Daoy (cell line): ENCODE measurements around the gene TNKS1BP1. TPM values are rescaled to one million over a fixed set of nuclear protein-coding genes. Genes with fewer than 3 reads are reported as not detected.
"Not testable (repeated sequence)": the region's sequence is repeated elsewhere in the genome, so short reads cannot be mapped to it uniquely, and the experiment has no call there.

Experiments
- DNase-seq: peaks from one replicate; pipeline ENCODE4 v3.0.0-alpha.2; 2015; ENCODE audit warnings: low read depth
- total RNA-seq: library from RNA; depleted of rRNA; stranded (reverse); fragments of >200 nt; shearing (Covaris generic); gene quantifications from 2 replicates; pipeline ENCODE4 v1.2.3, GENCODE V29; 2014

Gene TNKS1BP1
- total RNA-seq, 1 experiment from 2014 or later = 16.2 TPM

- no peak for DNase-seq
These were observed 31.5 kb upstream of the TNKS1BP1 start for GRCh38 chr11:57356268-57356667.

GRCh38 chr11:57354699-57355098 is 29.9 kb upstream of the TNKS1BP1 start:
- no peak for DNase-seq

GRCh38 chr11:57353852-57354251 is 29.1 kb upstream of the TNKS1BP1 start:
- no peak for DNase-seq

GRCh38 chr11:57353446-57353845 is 28.7 kb upstream of the TNKS1BP1 start:
- no peak for DNase-seq

- DNase-seq = no peak
These were observed 28.3 kb upstream of the TNKS1BP1 start for GRCh38 chr11:57353036-57353435.

GRCh38 chr11:57349491-57350274 is 24.9 kb upstream of the TNKS1BP1 start:
- peak; percentile 75 for DNase-seq

- peak; percentile 29 for DNase-seq
These were observed 24.0 kb upstream of the TNKS1BP1 start for GRCh38 chr11:57348636-57349313.

GRCh38 chr11:57348052-57348451 is 23.3 kb upstream of the TNKS1BP1 start:
- DNase-seq = no peak

GRCh38 chr11:57347336-57347735 is 22.6 kb upstream of the TNKS1BP1 start:
- DNase-seq = no peak

GRCh38 chr11:57345555-57346211 is 20.9 kb upstream of the TNKS1BP1 start:
- peak; percentile 74 for DNase-seq

GRCh38 chr11:57344826-57345225 is 20.1 kb upstream of the TNKS1BP1 start:
- no peak for DNase-seq

- DNase-seq = no peak
These were observed 19.1 kb upstream of the TNKS1BP1 start for GRCh38 chr11:57343825-57344224.

- no peak for DNase-seq
These were observed 17.9 kb upstream of the TNKS1BP1 start for GRCh38 chr11:57342702-57343101.

- no peak for DNase-seq
These were observed 16.6 kb upstream of the TNKS1BP1 start for GRCh38 chr11:57341250-57341808.

- peak; percentile 52 for DNase-seq
These were observed 15.4 kb upstream of the TNKS1BP1 start for GRCh38 chr11:57340039-57340615.

GRCh38 chr11:57339328-57339727 is 14.6 kb upstream of the TNKS1BP1 start:
- no peak for DNase-seq

GRCh38 chr11:57338142-57338541 is 13.4 kb upstream of the TNKS1BP1 start, which contains the start of gene P2RX3:
P2RX3 (plus strand) TSS chr11:57338352; CDS start chr11:57338551, 199 bp downstream.
- DNase-seq = no peak

GRCh38 chr11:57336856-57337255 is 12.1 kb upstream of the TNKS1BP1 start:
- DNase-seq = not testable (repeated sequence)

- DNase-seq = no peak
These were observed 11.4 kb upstream of the TNKS1BP1 start for GRCh38 chr11:57336111-57336666.

GRCh38 chr11:57335343-57336110 is 10.8 kb upstream of the TNKS1BP1 start, which contains the start of gene SSRP1:
SSRP1 (minus strand) TSS chr11:57335892; CDS start chr11:57335121, 771 bp downstream.
- peak; percentile 94 for DNase-seq

GRCh38 chr11:57335023-57335342 is 10.2 kb upstream of the TNKS1BP1 start:
- DNase-seq = no peak
